Fibroblast of villous mesenchyme (primary cell): ENCODE results near the gene PTPRJ. TPM values are rescaled to one million over a fixed set of nuclear protein-coding genes. Genes with fewer than 3 reads are reported as not detected.

Source experiments
- DNase-seq: peaks from one replicate; pipeline ENCODE4 v3.0.0-alpha.2; 2010; ENCODE audit warnings: low read depth
- H3K4me3 ChIP-seq: 2 replicates; pipeline ENCODE4 v1.5.1; 2011; ENCODE audit warnings: low read depth, mild to moderate bottlenecking, low read length
- CTCF ChIP-seq: IDR thresholded peaks from 2 replicates; pipeline ENCODE4 v1.5.1; 2012; ENCODE audit warnings: low read depth, mild to moderate bottlenecking, low read length; ENCODE audit not compliant: insufficient read depth
- total RNA-seq: library from RNA; depleted of rRNA; stranded (reverse); fragments of >200 nt; gene quantifications from 2 replicates; pipeline ENCODE4 v1.2.3, GENCODE V29; 2012

PTPRJ gene
- total RNA-seq, 1 donor: 29.8 TPM

GRCh38 chr11:48040830-48041444 lies 60.6 kb downstream of the PTPRJ start:
- no peak for DNase-seq
- no peak for TF ChIP-seq CTCF

GRCh38 chr11:48041877-48042695 lies 61.7 kb downstream of the PTPRJ start:
- TF ChIP-seq CTCF: no peak
- no peak overlapping the region for H3K4me3 ChIP-seq
- no peak for DNase-seq

More at GRCh38 chr11:48040830-48041444, 60.6 kb downstream of the PTPRJ start:
- H3K4me3 ChIP-seq: no peak overlapping the region

- DNase-seq: no peak
- no peak overlapping the region for H3K4me3 ChIP-seq
- no peak for TF ChIP-seq CTCF
Measured at GRCh38 chr11:48043111-48043990, 63.0 kb downstream of the PTPRJ start.

DNA sequence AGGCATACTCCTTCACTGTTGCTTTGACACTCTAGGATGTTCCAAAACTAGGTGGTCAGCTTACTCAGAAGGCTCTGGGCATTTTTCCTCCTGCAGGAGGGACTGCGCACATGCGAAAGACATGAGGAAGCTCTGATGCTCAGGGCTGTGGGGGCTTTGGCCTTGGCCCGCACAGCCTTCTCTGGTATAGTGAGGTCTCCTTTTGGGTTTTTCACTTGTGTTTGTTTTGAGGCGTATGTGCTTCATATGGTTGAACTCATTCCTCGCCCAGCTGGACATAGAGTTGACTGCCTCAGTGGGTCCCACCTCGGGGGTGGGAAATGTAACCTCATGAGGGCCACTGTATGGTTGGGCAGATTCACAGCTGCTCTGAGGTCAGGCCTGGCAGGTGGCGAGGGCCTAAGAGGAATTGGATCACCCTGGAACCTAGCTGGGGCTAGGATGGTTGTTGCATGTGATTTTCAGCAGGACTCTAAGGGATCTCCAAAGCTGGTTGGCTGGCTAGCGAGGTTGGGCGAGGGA lies 63.7 kb downstream of the PTPRJ start:
- no peak for DNase-seq
- no peak for TF ChIP-seq CTCF
- no peak overlapping the region for H3K4me3 ChIP-seq

- no peak for TF ChIP-seq CTCF
- DNase-seq: no peak
- no peak overlapping the region for H3K4me3 ChIP-seq
Measured at GRCh38 chr11:48044577-48044976, 64.2 kb downstream of the PTPRJ start.

DNA sequence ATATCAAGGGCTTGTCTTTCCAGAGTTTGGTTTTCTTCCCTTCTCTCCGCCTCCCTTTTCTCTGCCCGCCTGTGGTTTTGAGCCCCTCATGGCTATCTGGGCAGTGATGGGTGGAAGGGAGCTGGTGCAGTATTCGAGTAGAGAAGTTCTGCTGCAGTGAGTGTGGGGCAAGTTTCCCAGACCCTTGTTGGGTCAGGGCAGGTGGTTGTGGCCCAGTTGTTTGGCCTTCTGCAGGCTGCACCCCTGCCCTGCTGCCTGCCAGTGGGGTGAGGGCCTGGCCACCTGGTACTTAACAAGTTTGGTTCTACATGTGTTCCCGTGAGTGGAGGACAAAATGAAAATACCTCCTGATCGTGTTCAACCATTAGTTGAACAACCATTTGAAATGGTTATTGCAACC lies 65.2 kb downstream of the PTPRJ start:
- DNase-seq: no peak
- no peak overlapping the region for H3K4me3 ChIP-seq
- TF ChIP-seq CTCF: no peak
